ENCODE results near the gene PRKAB1. TPM values are rescaled to one million over a fixed set of nuclear protein-coding genes. Genes with fewer than 3 reads are reported as not detected.

PRKAB1 gene
- total and polyA plus RNA-seq, 7 donors = 9.0 to 16.7 (median 11.9) TPM

DNA sequence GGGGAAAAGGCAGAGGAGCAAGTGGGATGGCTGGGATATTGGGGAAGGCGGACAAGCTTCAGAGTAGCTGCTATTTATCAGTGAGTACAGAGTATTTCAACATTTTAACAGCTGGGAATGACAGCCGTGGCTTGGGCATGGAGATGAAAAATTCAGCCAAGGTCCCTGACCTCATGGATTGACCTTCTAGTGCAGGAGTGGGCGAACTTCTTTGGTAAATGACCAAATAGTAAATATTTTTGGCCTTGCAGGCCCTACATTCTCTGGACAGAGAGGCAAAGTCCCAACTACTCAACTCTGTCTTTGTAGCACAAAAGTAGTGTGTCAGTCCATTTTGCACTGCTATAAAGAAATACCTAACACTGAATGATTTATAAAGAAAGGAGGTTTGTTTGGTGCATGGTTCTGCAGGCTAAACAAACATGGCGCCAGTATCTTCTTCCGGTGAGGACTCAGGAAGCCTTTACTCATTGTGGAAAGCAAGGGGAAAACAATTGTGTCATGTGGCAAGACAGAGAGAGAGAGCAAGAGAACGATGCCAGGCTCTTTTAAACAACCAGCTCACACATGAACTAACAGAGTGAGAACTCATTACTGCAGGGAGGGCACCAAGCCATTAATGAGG is 40.8 kb upstream of the PRKAB1 start:
- H3K36me3 ChIP-seq (ENCODE audit: insufficient read depth in 1 of 2, low read depth in 1 of 2) = peaks cover 6 to 38% of the 10 kb centered on the region in 2 donors

DNA sequence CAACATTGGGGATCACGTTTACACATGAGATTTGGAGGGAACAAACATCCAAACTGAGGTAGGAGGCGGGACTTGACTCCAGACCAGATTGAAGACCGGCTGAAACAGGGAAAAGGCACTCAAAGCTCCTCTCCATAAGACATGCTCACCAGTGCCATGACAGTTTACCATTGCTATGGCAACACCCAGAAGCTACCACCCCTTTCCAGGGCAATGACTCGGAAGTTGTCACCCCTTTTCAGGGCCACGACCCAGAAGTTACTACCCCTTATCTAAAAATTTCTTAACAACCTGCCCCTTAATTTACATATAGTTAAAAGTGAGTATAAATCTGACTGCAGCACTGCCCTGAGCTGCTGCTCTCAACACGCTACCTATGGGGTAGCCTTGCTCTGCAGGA is 40.2 kb upstream of the PRKAB1 start:
- TF ChIP-seq, protein P1, sequence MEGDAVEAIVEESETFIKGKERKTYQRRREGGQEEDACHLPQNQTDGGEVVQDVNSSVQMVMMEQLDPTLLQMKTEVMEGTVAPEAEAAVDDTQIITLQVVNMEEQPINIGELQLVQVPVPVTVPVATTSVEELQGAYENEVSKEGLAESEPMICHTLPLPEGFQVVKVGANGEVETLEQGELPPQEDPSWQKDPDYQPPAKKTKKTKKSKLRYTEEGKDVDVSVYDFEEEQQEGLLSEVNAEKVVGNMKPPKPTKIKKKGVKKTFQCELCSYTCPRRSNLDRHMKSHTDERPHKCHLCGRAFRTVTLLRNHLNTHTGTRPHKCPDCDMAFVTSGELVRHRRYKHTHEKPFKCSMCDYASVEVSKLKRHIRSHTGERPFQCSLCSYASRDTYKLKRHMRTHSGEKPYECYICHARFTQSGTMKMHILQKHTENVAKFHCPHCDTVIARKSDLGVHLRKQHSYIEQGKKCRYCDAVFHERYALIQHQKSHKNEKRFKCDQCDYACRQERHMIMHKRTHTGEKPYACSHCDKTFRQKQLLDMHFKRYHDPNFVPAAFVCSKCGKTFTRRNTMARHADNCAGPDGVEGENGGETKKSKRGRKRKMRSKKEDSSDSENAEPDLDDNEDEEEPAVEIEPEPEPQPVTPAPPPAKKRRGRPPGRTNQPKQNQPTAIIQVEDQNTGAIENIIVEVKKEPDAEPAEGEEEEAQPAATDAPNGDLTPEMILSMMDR (IDR thresholded peaks at IDR 0.05) = no peak
- no peaks in the 10 kb centered on the region for H3K9me3 ChIP-seq
- 80 to 91% (median 80%) methylated on average over 6 of the region's 6 CpGs for WGBS, 3 donors
- no peak overlapping the region for H3K4me3 ChIP-seq
- no peak for ATAC-seq
- H3K27me3 ChIP-seq (ENCODE audit: insufficient read depth in 3 of 3, low read length in 2 of 3) = no peaks in the 10 kb centered on the region
- peaks cover 6 to 40% of the 10 kb centered on the region in 2 donors for H3K36me3 ChIP-seq (ENCODE audit: insufficient read depth in 1 of 2, low read depth in 1 of 2)
- intact Hi-C loops (cut with DNase I) = no loop called here
- H3K27ac ChIP-seq = no peak overlapping the region
- H3K4me1 ChIP-seq = peaks cover 23% of the 10 kb centered on the region
- DNase-seq = no peak

More for the DNA sequence above, 40.8 kb upstream of the PRKAB1 start:
- intact Hi-C loops (cut with DNase I) = no loop called here
- no peaks in the 10 kb centered on the region for H3K27me3 ChIP-seq (ENCODE audit: insufficient read depth in 3 of 3, low read length in 2 of 3)
- DNase-seq = no peak
- H3K9me3 ChIP-seq = no peaks in the 10 kb centered on the region
- ATAC-seq = peak in 3 of 4 donors; percentile 17 to 41 (median 31)
- no peak overlapping the region for H3K4me3 ChIP-seq
- WGBS, 3 donors = 42 to 54% (median 45%) methylated on average over 6 of the region's 6 CpGs
- TF ChIP-seq, protein P1 (IDR thresholded peaks at IDR 0.05) = no peak
- no peak overlapping the region for H3K27ac ChIP-seq
- peaks cover 22% of the 10 kb centered on the region for H3K4me1 ChIP-seq

DNA sequence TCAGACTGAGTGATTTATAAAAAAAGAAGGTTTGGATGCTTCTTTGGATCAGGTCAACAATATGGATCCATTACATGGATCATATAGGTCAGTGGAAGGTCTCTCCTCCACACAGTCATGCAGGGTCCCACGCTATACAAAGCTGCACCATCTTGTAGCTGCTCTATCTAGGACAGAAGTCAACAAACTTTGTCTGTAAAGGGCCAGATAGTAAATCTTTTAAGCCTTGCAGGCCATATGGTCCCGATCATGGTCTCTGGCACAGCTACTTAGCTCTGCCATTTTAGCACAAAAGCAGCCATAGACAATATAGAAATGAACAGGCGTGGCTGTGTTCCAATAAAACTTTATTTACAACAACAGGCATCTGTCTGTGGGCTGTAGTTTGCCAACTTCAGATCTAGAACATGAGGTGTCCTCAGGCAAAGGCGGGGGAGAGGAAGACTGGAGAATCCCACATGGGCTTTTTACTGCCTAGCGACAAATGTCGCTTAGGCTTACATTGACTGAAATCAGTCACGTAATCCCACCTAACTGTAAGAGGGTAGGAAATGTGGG is 37.6 kb upstream of the PRKAB1 start:
- no peak overlapping the region for H3K27ac ChIP-seq
- DNase-seq (no peak), ATAC-seq (no peak)
- H3K36me3 ChIP-seq (ENCODE audit: insufficient read depth in 1 of 2, low read depth in 1 of 2) = peaks cover 10 to 58% of the 10 kb centered on the region in 2 donors
- H3K9me3 ChIP-seq = no peaks in the 10 kb centered on the region
- peaks cover 23% of the 10 kb centered on the region for H3K4me1 ChIP-seq
- TF ChIP-seq, protein P1 (IDR thresholded peaks at IDR 0.05) = no peak
- H3K27me3 ChIP-seq (ENCODE audit: insufficient read depth in 3 of 3, low read length in 2 of 3) = no peaks in the 10 kb centered on the region
- 94 to 95% (median 94%) methylated on average over 7 of the region's 7 CpGs for WGBS, 3 donors
- no peak overlapping the region for H3K4me3 ChIP-seq
- intact Hi-C loops (cut with DNase I) = no loop called here

DNA sequence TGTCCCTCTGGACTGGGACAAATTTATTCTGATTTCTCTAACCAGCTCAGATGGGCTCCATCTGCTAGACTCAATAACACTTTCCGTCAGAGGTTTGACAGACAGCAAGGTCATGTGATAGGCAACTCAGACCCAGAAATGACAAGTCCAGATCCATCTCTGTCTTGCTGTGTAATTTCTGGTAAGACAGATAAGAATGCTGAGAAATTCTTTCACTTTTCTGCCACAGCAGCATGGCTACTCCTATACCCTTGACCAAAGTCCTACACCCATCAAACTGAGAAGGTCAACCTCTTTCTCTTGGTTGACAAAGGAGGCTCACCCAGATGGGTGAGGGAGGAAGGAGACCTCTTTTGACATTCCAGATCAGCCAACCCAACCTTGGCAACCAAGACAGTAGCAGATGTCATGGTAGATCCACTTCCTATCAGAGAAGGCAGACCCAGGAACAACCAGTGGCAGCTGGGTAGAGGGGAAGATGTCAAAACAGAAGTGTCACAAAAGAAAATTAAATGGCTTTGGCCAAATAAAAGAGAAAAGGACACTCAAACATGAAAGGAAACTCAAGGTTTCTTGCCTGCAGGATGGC is 36.9 kb upstream of the PRKAB1 start:
- Histone ChIP-seq H3K27ac (peak overlapping the region; percentile 0), H3K36me3 (ENCODE audit: insufficient read depth in 1 of 2, low read depth in 1 of 2) (peaks cover 10 to 66% of the 10 kb centered on the region in 2 donors), H3K4me1 (peaks cover 21% of the 10 kb centered on the region), H3K4me3 (no peak overlapping the region), H3K9me3 (no peaks in the 10 kb centered on the region), H3K27me3 (ENCODE audit: insufficient read depth in 3 of 3, low read length in 2 of 3) (no peaks in the 10 kb centered on the region)
- no peak for ATAC-seq
- intact Hi-C loops (cut with DNase I) = no loop called here
- TF ChIP-seq, protein P1 (IDR thresholded peaks at IDR 0.05) = no peak
- no peak for DNase-seq
- 48 to 96% (median 57%) methylated on average over 1 of the region's 1 CpG for WGBS, 3 donors

All from psoas muscle (tissue), 8 donors.